HCT116 (cell line): ENCODE results near the gene REPS2. TPM values are rescaled to one million over a fixed set of nuclear protein-coding genes. Genes with fewer than 3 reads are reported as not detected.
"Not testable (repeated sequence)": the region's sequence is repeated elsewhere in the genome, so short reads cannot be mapped to it uniquely, and the experiment has no call there.

ENCODE experiments used
- ATAC-seq: fragments of 200-7000 bp; cut with Tn5 transposase; 2 replicates; pipeline ENCODE4 v1.9.1; 2020; ENCODE audit warnings: mild to moderate bottlenecking, moderate library complexity
- BruUV-seq: library from RNA; stranded (reverse); fragments of 400-500 nt; replicated peaks from 2 replicates; lab custom pipeline; 2021; lab: Mats Ljungman, UMichigan
- CTCF ChIA-PET: fragments of 300-600 bp; sonication (Branson Sonifier 250); formaldehyde crosslinking; loops from one replicate; lab custom pipeline; 2021; ENCODE audit warnings: antibody characterized with exemption; lab: Charles Lee
- POLR2A ChIA-PET: fragments of 300-600, 350-600 bp; sonication (Branson Sonifier 250); formaldehyde crosslinking; loops from one replicate; lab custom pipeline; 2021; ENCODE audit warnings: antibody characterized with exemption; lab: Charles Lee
- RAD21 ChIA-PET, 2 experiments: fragments of 300-600 bp; sonication (Branson Sonifier 250); formaldehyde crosslinking; loops; one replicate each; lab custom pipeline; 2023; ENCODE audit warnings: low total read pairs in 2 of 2; ENCODE audit not compliant: uncharacterized antibody in 2 of 2, unreplicated experiment in 2 of 2, low non-redundant PET in 1 of 2; lab: Charles Lee
- DNase-seq: peaks from one replicate; pipeline ENCODE4 v3.0.0-alpha.2; 2010; ENCODE audit warnings: low read depth, low spot score
- H2AFZ ChIP-seq: fragments of 200-600 bp; shearing (Covaris generic), sonication (generic); 2 replicates; pipeline ENCODE4 v1.6.1; 2017; ENCODE audit warnings: low read depth, mixed run types, mixed read lengths, antibody characterized with exemption, low read length; ENCODE audit not compliant: poor library complexity, severe bottlenecking
- H3K27ac ChIP-seq: 2 replicates; pipeline ENCODE4 v1.5.1; 2012; ENCODE audit warnings: low read depth, low read length
- H3K27me3 ChIP-seq: fragments of 200-600 bp; sonication (generic); 2 replicates; pipeline ENCODE4 v1.6.1; 2016; ENCODE audit warnings: mixed run types, low read length, mixed read lengths; ENCODE audit not compliant: insufficient read depth
- H3K36me3 ChIP-seq, 2 experiments: fragments of 200-500 bp in 1 of 2; fragments of 200-600 bp in 1 of 2; sonication (Bioruptor generic) in 1 of 2; sonication (generic) in 1 of 2; 2 replicates each; pipeline versions ENCODE4 v1.5.1 to v1.6.1; 2014 to 2016; ENCODE audit warnings: low read length in 2 of 2, inconsistent platforms in 1 of 2, mixed read lengths in 1 of 2, mixed run types in 1 of 2; ENCODE audit not compliant: insufficient read depth in 2 of 2, control insufficient read depth in 1 of 2
- H3K4me1 ChIP-seq, 2 experiments: fragments of 200-600 bp in 1 of 2; sonication (generic) in 1 of 2; 2 replicates each; pipeline versions ENCODE4 v1.5.1 to v1.6.1; 2012 to 2017; ENCODE audit warnings: low read length in 2 of 2, inconsistent platforms in 1 of 2, mild to moderate bottlenecking in 1 of 2, mixed read lengths in 1 of 2, mixed run types in 1 of 2, moderate library complexity in 1 of 2; ENCODE audit not compliant: insufficient read depth in 2 of 2, control insufficient read depth in 1 of 2
- H3K4me2 ChIP-seq: fragments of 200-600 bp; sonication (generic); 2 replicates; pipeline ENCODE4 v1.6.1; 2017; ENCODE audit warnings: mixed run types, low read length, mixed read lengths
- H3K4me3 ChIP-seq, 2 experiments: fragments of 200-600 bp in 1 of 2; sonication (generic) in 1 of 2; replicated peaks in 1 of 2; 2 replicates each; pipeline ENCODE4 v1.5.1; 2011 to 2016; ENCODE audit warnings: low read length in 2 of 2, control low read depth in 1 of 2, low read depth in 1 of 2, mild to moderate bottlenecking in 1 of 2, mixed read lengths in 1 of 2, mixed run types in 1 of 2
- H3K79me2 ChIP-seq: fragments of 200-600 bp; sonication (generic); 2 replicates; pipeline ENCODE4 v1.6.1; 2017; ENCODE audit warnings: mild to moderate bottlenecking, mixed run types, low read length, moderate library complexity, mixed read lengths; ENCODE audit not compliant: insufficient read depth
- H3K9ac ChIP-seq: fragments of 200-600 bp; sonication (generic); 2 replicates; pipeline ENCODE4 v1.6.1; 2016; ENCODE audit warnings: low read length, mixed read lengths
- H3K9me2 ChIP-seq: fragments of 200-600 bp; sonication (generic), shearing (Covaris generic); 2 replicates; pipeline ENCODE4 v1.6.1; 2017; ENCODE audit warnings: mixed run types, mild to moderate bottlenecking, moderate library complexity; ENCODE audit not compliant: insufficient read depth
- H3K9me3 ChIP-seq, 2 experiments: fragments of 200-500 bp in 1 of 2; fragments of 200-600 bp in 1 of 2; sonication (Bioruptor generic) in 1 of 2; sonication (generic) in 1 of 2; 2 replicates each; pipeline ENCODE4 v1.6.1; 2014 to 2017; ENCODE audit warnings: low read length in 2 of 2, mixed read lengths in 2 of 2, inconsistent platforms in 1 of 2, low read depth in 1 of 2, mild to moderate bottlenecking in 1 of 2, mixed run types in 1 of 2, moderate library complexity in 1 of 2; ENCODE audit not compliant: control insufficient read depth in 1 of 2, insufficient read depth in 1 of 2
- H4K20me1 ChIP-seq: fragments of 200-600 bp; sonication (generic), shearing (Covaris generic); 2 replicates; pipeline ENCODE4 v1.6.1; 2017; ENCODE audit warnings: mixed run types, mild to moderate bottlenecking, moderate library complexity; ENCODE audit not compliant: insufficient read depth
- CBX3 ChIP-seq: IDR thresholded peaks from 2 replicates; pipeline ENCODE4 v1.6.1; 2012; ENCODE audit warnings: low read depth
- ELF1 ChIP-seq: IDR thresholded peaks from 2 replicates; pipeline ENCODE4 v1.6.1; 2012; ENCODE audit warnings: low read depth, borderline replicate concordance
- SP1 ChIP-seq: IDR thresholded peaks from 2 replicates; pipeline ENCODE4 v1.6.1; 2012; ENCODE audit warnings: low read depth
- TCF7L2 ChIP-seq: IDR thresholded peaks from 2 replicates; pipeline ENCODE4 v1.7.0; 2011; ENCODE audit warnings: borderline replicate concordance, inconsistent platforms; ENCODE audit not compliant: insufficient read depth, insufficient read length; ENCODE audit errors: extremely low read depth
- YY1 ChIP-seq: IDR thresholded peaks from 2 replicates; pipeline ENCODE4 v1.6.1; 2011; ENCODE audit warnings: low read length, low read depth, moderate library complexity, mild to moderate bottlenecking; ENCODE audit not compliant: insufficient replicate concordance; ENCODE audit errors: extremely low read depth
- ZNF274 ChIP-seq: fragments of 200-500 bp; sonication (Bioruptor generic); IDR thresholded peaks from 2 replicates; pipeline ENCODE4 v1.6.1; 2014; ENCODE audit warnings: mild to moderate bottlenecking, low read depth, low read length, inconsistent platforms
- intact Hi-C: fragments of 100-400 bp; cut with micrococcal nuclease; formaldehyde crosslinking; loops from 2 replicates; pipeline ENCODE4 v1.10.0; 2022
- total RNA-seq: library from RNA; stranded (reverse); gene quantifications from one replicate; pipeline ENCODE4 v1.2.1, GENCODE V29; 2021; ENCODE audit not compliant: unreplicated experiment
- TF ChIP-seq, protein P1 (sequence below): IDR thresholded peaks from 2 replicates; pipeline ENCODE4 v1.6.1; 2012

REPS2 gene
- total RNA-seq, 1 experiment from 2014 or later = 4.5 TPM

DNA sequence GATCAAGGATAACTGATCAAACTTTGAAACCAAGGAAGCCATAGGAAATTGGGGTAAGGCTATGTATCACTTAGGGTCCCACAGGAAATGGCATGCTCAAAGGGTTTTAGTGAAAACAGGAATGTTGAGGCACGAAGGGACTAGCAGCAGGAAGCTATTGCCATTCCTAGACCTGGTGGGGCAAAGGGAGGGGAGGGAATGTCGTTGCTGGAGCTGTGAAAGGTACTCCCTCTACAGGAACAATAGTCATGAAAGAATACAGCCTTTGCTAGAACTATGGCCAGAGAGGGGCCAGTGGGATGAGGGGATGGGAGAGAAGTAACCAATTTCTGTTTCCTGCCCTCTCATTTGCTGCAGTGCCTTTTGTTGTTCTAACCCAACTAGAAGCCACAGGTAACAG lies 11.9 kb downstream of the REPS2 start:
- no peaks in the 10 kb centered on the region for H3K79me2 ChIP-seq
- H3K27ac ChIP-seq = no peak overlapping the region
- CTCF ChIA-PET = no interaction called here
- ATAC-seq (no peak), DNase-seq (no peak)
- TF ChIP-seq YY1 (no peak), SP1 (no peak), ELF1 (no peak), ZNF274 (no peak), CBX3 (no peak), TCF7L2 (no peak)
- TF ChIP-seq, protein P1, sequence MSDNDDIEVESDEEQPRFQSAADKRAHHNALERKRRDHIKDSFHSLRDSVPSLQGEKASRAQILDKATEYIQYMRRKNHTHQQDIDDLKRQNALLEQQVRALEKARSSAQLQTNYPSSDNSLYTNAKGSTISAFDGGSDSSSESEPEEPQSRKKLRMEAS = no peak
- POLR2A ChIA-PET = no interaction called here
- RAD21 ChIA-PET = no interaction called here
- H3K27me3 ChIP-seq = no peaks in the 10 kb centered on the region
- H3K4me1 ChIP-seq = peaks cover 7 to 11% of the 10 kb centered on the region in 2 experiments
- no peak overlapping the region for H3K4me3 ChIP-seq
- no peaks in the 10 kb centered on the region for H3K36me3 ChIP-seq
- no TSS peak for BruUV-seq
- H3K9me3 ChIP-seq = no peaks in the 10 kb centered on the region
- no peak overlapping the region for H3K9ac ChIP-seq
- no peaks in the 10 kb centered on the region for H4K20me1 ChIP-seq
- intact Hi-C loops = no loop called here
- no peak overlapping the region for H2AFZ ChIP-seq
- H3K4me2 ChIP-seq = no peak overlapping the region
- no peaks in the 10 kb centered on the region for H3K9me2 ChIP-seq

DNA sequence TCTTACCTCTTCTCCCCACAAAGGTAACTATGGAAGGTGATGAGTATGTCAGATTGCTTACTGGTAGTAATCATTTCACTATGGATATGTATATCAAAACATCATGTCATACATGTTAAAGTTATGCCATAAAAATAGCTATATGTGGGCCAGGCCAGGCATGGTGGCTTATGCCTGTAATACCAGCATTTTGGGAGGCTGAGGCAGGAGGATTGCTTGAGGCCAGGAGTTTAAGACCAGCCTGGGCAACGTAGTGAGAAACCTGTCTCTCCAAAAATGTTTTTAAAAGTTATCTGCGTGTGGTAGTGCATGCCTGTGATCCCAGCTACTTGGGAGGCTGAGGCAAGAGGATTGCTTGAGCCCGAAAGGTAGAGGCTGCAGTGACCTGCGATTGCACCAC lies 16.2 kb downstream of the REPS2 start:
- POLR2A ChIA-PET, H3K4me2 ChIP-seq, H3K4me1 ChIP-seq, H3K27ac ChIP-seq, H3K36me3 ChIP-seq, H3K9ac ChIP-seq, H2AFZ ChIP-seq, H3K79me2 ChIP-seq, H3K4me3 ChIP-seq, ATAC-seq, H3K27me3 ChIP-seq, RAD21 ChIA-PET, H3K9me2 ChIP-seq, DNase-seq, CTCF ChIA-PET, intact Hi-C loops, BruUV-seq, H3K9me3 ChIP-seq, H4K20me1 ChIP-seq: not testable (repeated sequence)
